Breast epithelium (tissue), 3 donors: ENCODE results near the gene SSH2.

ENCODE experiments used
- POLR2A ChIP-seq: fragments of 450-650 bp; IDR thresholded peaks from one replicate; pipeline ENCODE4 v1.6.1; 2016; ENCODE audit warnings: antibody characterized with exemption, mild to moderate bottlenecking, moderate library complexity
- POLR2AphosphoS5 ChIP-seq, 3 donors: sonication (generic); formaldehyde crosslinking; IDR thresholded peaks; one replicate each; pipeline ENCODE4 v1.6.1; 2017; ENCODE audit warnings: antibody characterized with exemption in 3 of 3
- TF ChIP-seq, protein P1 (sequence below), 3 donors: fragments of 450-650 bp; IDR thresholded peaks; one replicate each; pipeline ENCODE4 v1.5.1; 2016 to 2017; ENCODE audit warnings: antibody characterized with exemption in 3 of 3, mild to moderate bottlenecking in 3 of 3, moderate library complexity in 3 of 3

DNA sequence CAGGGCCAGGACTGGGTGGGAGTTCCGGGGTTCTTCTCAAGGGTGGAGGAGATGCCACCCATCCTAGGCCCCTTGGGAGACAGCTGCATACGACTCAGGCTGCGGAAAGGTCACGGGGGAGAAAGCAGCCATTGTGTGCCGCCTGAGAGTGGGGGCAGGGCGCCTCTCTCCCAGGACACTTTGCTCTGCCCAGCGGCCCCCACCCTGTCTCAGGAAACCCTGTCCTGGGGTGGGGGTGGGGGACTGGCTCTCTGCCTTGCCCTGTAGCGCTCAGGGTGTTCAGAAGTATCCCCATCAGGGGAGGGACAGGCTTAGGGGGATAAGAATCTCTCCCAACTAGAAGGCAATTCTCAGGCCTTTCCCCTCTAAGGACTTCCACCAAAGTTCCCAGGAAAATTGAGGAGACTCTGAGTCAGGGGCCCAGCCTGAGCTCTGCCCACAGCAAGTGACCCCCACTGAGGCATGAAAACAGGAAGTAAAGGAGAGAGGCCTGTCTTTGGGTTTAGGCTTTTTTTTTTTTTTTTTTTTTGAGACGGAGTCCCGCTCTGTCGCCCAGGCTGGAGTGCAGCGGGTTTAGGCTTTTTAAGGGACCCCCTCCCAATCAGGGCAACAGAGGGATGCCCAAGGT lies 345.5 kb downstream of the SSH2 start:
- TF ChIP-seq, protein P1, sequence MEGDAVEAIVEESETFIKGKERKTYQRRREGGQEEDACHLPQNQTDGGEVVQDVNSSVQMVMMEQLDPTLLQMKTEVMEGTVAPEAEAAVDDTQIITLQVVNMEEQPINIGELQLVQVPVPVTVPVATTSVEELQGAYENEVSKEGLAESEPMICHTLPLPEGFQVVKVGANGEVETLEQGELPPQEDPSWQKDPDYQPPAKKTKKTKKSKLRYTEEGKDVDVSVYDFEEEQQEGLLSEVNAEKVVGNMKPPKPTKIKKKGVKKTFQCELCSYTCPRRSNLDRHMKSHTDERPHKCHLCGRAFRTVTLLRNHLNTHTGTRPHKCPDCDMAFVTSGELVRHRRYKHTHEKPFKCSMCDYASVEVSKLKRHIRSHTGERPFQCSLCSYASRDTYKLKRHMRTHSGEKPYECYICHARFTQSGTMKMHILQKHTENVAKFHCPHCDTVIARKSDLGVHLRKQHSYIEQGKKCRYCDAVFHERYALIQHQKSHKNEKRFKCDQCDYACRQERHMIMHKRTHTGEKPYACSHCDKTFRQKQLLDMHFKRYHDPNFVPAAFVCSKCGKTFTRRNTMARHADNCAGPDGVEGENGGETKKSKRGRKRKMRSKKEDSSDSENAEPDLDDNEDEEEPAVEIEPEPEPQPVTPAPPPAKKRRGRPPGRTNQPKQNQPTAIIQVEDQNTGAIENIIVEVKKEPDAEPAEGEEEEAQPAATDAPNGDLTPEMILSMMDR (IDR thresholded peaks at IDR 0.05) = no peak
- TF ChIP-seq POLR2A (no peak), POLR2AphosphoS5 (IDR thresholded peaks at IDR 0.05) (no peak)
